GM12891 (cell line): ENCODE measurements around the gene CTDSPL.

Experiments used
- DNase-seq: peaks from one replicate; pipeline ENCODE4 v3.0.0; 2011; ENCODE audit warnings: low spot score; ENCODE audit not compliant: insufficient read length
- FAIRE-seq: peaks from 2 replicates; lab custom pipeline; 2011; peaks lifted over from hg19 to GRCh38; lab: Jason Lieb, UNC
- PAX5 ChIP-seq: IDR thresholded peaks from 2 replicates; pipeline ENCODE4 v1.6.1; 2011; ENCODE audit warnings: low read length, moderate library complexity, mild to moderate bottlenecking; ENCODE audit not compliant: insufficient read depth, severe bottlenecking
- POLR2A ChIP-seq: IDR thresholded peaks from 2 replicates; pipeline ENCODE4 v1.6.1; 2011; ENCODE audit warnings: low read depth, low read length, control low read depth
- POLR2AphosphoS5 ChIP-seq: IDR thresholded peaks from 2 replicates; pipeline ENCODE4 v1.6.1; 2011; ENCODE audit warnings: low read depth, low read length, control low read depth
- POU2F2 ChIP-seq: IDR thresholded peaks from 2 replicates; pipeline ENCODE4 v1.6.1; 2011; ENCODE audit warnings: low read depth, mild to moderate bottlenecking, control low read depth, low read length, moderate library complexity
- SPI1 ChIP-seq: IDR thresholded peaks from 2 replicates; pipeline ENCODE4 v1.6.1; 2011; ENCODE audit warnings: low read depth, low read length, control low read depth
- TAF1 ChIP-seq: IDR thresholded peaks from 2 replicates; pipeline ENCODE4 v1.6.1; 2011; ENCODE audit warnings: low read depth, low read length, control low read depth

CTDSPL gene

DNA sequence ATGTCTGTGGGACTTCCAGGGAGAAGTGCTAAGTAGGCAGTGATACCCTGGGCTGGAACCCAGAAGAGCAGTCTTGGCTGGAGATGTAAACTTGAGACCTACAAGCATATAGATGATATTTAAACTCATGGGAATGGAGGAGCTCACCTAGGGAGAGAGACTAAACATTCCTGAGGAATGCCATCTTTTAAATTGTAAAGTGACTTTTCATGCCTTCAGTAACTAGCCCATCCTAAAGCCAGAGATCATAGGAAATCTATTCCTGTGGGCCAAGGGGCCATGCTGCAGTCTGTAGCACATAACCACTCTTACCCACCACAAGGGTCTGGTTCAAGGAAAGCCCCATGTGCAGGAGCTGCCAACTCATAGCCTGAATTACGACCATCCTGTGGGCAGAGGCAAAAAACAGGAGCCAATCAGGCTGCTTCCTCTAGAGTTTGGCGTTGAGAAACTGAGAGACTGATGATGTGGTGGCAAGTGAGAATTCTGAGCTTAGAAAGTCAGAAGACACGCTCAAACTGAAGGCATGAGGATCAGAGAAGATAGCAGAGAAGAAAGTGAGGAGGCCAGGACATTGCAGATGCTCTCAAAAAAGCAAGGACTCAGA lies 37.5 kb downstream of the CTDSPL start:
- TF ChIP-seq PAX5 (no peak), POLR2A (no peak), SPI1 (no peak), TAF1 (no peak), POU2F2 (no peak), POLR2AphosphoS5 (no peak)
- no peak for DNase-seq
- no peak for FAIRE-seq

DNA sequence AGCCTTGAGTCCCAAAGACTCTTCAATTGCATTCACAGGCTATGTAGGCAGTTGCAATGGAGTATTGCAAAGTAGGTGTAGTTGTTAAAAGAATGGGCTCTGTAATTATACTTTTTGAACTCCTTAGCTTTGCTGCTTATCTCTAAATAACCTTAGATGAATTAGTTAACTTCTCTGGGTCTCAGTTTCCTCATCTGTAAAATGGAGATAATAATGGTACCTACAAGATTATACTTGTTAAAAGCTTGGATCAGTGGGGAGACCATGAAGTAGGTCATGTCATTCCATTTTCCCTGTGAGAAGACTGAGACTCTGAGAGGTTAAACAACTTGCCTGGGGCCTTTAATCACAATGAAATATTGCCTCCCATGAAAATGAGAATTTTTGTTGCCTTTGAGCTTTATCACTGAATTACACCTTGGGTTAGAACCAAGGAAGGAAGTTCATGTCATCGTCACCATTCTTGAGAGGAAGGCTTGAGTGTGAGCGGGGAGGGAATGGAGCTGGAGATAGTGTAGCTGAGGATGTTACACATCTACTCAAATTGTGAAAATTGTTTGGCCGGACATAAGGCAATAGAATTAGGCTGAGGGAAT lies 38.1 kb downstream of the CTDSPL start:
- FAIRE-seq = no peak
- no peak for DNase-seq
- TF ChIP-seq SPI1 (no peak), PAX5 (no peak), POU2F2 (no peak), POLR2AphosphoS5 (no peak), POLR2A (no peak), TAF1 (no peak)

DNA sequence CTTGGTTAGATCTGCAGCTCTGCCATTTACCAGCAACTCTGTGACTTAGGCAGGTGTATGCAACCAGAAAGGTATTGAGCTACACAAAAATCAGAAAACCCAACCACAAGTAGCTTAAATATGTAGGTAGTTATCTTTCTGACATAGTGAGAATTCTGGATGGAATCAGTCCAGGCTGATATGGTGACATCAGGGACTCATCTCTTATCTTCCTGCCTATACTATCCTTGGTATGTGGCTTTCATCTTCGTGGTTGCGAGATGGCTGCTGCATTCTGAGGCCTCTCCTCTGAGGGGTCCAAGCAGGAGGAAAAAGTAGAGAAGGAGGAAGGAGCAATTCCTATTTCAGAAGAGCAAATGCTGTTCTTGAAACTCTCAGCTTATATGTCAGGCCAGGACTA lies 40.0 kb downstream of the CTDSPL start:
- FAIRE-seq = no peak
- TF ChIP-seq PAX5 = no peak
- TF ChIP-seq POLR2A = no peak
- no peak for TF ChIP-seq POU2F2
- no peak for TF ChIP-seq TAF1
- DNase-seq = no peak

DNA sequence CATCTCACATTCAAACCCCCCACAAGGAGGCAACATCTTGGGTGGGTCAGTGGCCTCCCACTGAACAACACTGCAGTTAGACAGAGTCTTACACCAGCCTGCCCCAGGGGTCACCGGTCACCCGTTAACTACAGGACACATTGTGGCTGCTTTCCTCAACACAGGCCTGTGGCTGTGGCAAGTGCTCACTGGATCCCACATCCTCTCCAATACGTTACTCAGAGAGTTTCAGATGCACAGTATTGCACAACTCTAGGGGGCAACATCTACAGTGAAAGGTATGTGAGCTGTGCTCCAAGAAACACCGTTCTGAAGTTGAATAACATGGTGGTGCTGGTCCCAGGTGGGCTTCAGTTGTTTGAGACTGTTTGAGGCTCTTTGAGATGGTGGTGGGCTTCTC lies 41.0 kb downstream of the CTDSPL start:
- no peak for DNase-seq
- TF ChIP-seq POLR2AphosphoS5 (no peak), TAF1 (no peak), SPI1 (no peak), PAX5 (no peak), POU2F2 (no peak), POLR2A (no peak)
- FAIRE-seq = no peak

DNA sequence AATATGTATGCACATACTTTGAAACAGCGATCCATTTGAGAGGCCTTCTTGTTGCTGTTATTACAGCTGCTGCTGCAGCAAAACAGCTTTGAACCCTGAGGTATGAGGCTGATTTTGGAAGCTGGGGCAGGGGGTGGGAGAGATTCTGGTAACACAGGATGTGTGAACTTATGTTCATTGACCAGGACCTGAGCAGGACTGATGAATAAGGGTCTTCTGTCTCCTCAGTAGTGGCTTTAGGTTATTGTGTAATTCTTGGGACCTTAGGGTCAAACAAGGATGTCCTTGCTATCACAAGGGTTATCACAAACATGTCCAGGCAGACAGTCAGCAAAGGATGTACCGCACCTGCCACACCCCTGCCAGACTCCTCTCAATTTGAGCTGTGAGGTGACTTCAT lies 41.6 kb downstream of the CTDSPL start:
- no peak for FAIRE-seq
- TF ChIP-seq POLR2A = no peak
- TF ChIP-seq POU2F2 = no peak
- no peak for TF ChIP-seq PAX5
- no peak for TF ChIP-seq SPI1
- no peak for TF ChIP-seq POLR2AphosphoS5
- TF ChIP-seq TAF1 = no peak
- no peak for DNase-seq

DNA sequence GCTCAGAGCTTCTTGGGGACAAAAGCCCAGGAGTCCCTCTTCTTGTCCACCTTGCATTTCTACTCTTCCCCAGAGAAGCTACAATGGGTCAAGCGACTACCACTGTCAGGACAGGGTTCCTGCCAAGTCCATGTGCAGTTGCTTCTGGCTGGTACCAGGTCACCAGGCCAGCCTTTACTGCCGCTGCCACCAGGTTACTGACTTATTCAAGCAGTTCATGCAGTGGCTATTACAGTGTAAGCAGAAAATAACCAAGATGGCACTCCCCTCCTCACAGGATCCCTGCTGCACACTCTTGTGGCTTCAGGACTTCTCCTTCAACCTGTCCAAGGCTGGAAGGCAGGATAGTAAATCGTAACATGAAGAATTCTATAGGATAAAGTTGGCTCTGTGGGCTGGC lies 42.1 kb downstream of the CTDSPL start:
- no peak for TF ChIP-seq TAF1
- no peak for TF ChIP-seq POLR2A
- TF ChIP-seq POU2F2 = no peak
- no peak for TF ChIP-seq SPI1
- TF ChIP-seq POLR2AphosphoS5 = no peak
- no peak for TF ChIP-seq PAX5
- FAIRE-seq (no peak), DNase-seq (no peak)

DNA sequence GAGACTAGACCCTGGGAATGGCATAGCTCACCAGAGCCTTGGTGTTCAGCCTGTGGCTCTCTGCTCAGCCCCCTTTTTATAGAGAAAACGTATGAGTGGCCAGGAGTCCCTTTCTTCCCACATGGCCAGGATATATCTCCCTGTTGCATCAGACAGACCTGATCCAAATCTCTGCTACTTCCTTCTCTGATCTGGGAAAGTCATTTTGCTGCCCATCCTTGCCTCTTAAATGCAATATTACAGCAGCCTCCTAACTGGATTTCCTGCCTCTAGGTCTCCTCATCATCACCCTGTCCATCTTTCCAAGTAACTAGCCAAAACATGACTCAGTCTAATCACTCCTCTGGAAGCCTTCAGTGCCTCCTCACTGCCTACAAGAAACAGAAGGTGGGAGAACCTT lies 42.9 kb downstream of the CTDSPL start:
- no peak for DNase-seq
- no peak for FAIRE-seq

DNA sequence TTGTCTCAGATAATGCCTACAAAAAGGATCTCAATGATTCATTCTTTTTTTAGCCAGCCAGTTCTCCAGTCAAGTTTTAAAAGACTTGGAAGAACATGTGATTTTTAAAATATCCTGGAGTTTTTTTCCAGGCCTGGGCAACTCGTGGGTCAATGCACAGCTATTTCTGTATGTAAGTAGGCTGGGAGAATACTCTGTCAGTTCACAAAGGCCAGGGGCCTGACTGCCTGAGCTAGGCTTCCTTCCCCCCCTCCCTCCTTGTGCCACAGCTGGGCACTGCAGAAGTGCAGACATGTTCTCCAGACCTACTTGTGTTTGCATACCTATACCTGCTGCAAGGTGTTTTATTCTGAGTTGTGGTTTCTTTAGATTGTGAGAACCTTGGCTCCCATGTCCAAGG lies 43.7 kb downstream of the CTDSPL start:
- TF ChIP-seq SPI1 (no peak), POLR2AphosphoS5 (no peak), PAX5 (no peak), POLR2A (no peak), POU2F2 (no peak)
- DNase-seq (no peak), FAIRE-seq (no peak)

More for the DNA sequence above, 42.9 kb downstream of the CTDSPL start:
- TF ChIP-seq POLR2AphosphoS5 (no peak), TAF1 (no peak), SPI1 (no peak), PAX5 (no peak), POU2F2 (no peak), POLR2A (no peak)

DNA sequence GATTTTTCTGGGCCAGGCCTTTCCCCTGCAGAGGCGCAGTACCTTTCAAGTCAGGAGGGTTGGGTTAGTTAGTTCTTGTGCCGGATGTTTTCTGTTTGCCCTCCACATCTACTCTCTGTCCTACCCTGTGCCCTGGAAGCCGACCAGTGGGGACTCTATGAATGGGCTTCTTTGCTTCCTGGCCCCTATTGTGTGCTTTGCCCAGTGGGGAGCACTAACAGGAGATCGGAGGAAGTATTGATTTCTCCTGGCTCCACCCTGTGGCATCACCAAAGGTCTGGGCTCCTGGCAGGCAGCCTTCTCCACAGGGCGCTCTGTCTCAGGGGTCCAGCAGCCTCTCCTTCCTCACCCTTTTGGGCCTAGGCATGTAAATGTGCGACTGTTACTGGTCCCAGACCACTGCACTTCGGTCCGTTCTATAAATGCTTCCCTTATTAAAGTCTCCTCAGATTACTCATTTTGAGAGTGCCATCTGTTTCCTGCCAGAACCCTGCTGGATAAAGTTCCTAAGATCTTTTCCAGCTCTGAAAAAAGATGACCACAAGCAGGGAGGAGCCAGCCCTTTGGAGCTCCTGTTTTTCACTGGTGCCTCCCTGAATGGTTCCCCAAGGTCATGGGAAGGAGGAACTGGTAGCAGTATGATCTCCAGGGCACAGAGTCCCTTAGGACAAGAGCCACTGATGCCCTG lies 44.5 kb downstream of the CTDSPL start:
- DNase-seq (no peak), FAIRE-seq (no peak)
- no peak for TF ChIP-seq POU2F2
- no peak for TF ChIP-seq SPI1
